NOMO-1 (cell line): ENCODE results near the gene TECTA.

Experiments
- DNase-seq, 2 experiments: peaks; one replicate each; lab custom pipeline; 2025; ENCODE audit not compliant: unreplicated experiment in 2 of 2; lab: John Stamatoyannopoulos, UW

The TECTA gene

DNA sequence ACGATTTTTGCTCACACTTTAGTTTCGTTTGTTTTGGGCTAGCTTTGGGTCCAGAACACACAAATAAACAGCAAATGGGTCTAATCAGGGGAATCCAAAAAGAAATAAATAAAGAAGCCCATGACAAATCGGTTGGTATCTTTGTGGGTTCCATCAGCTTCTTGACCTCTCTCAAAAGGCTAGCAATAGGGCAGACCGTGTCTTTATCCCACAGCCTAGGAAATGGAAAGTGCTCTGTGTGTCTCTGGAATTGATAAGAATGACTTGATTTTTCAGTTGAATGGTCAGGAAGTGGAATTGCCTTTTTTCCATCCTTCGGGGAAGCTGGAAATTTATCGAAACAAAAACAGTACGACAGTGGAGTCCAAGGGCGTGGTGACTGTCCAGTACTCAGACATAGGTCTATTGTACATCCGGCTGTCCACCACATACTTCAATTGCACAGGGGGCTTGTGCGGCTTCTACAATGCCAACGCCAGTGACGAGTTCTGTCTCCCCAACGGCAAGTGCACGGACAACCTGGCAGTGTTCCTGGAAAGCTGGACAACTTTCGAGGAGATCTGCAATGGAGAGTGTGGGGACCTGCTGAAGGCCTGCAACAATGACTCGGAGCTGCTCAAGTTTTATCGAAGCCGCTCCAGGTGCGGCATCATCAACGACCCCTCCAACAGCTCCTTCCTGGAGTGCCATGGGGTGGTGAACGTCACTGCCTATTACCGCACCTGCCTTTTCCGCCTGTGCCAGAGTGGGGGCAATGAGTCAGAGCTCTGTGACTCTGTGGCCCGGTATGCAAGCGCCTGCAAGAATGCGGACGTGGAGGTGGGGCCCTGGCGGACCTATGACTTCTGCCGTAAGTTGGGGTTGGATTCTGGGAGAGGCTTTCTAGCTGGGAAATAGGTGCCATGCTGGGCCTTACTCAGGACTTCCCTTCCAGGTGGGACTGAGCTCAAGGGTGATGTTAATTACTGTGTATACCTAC lies 28.6 kb downstream of the TECTA start:
- no peak for DNase-seq

DNA sequence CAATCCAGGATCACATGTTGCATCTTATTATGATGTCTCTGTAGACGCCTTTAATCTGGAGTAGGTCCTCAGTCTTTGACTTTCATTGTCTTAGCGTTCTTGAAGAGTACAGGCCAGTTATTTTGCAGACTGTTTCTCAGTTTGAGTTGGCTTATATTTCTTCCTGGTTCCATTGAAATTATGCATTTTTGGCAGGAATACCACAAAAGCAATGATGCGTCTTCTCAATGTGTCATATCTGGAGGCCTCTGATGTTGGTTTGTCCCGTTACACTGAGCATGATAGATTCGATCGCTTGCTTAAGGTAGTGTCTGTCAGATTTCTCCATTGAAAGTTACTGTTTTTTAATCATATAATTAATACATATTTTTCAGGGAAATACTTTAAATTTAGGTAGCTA lies 30.6 kb downstream of the TECTA start:
- no peak for DNase-seq

DNA sequence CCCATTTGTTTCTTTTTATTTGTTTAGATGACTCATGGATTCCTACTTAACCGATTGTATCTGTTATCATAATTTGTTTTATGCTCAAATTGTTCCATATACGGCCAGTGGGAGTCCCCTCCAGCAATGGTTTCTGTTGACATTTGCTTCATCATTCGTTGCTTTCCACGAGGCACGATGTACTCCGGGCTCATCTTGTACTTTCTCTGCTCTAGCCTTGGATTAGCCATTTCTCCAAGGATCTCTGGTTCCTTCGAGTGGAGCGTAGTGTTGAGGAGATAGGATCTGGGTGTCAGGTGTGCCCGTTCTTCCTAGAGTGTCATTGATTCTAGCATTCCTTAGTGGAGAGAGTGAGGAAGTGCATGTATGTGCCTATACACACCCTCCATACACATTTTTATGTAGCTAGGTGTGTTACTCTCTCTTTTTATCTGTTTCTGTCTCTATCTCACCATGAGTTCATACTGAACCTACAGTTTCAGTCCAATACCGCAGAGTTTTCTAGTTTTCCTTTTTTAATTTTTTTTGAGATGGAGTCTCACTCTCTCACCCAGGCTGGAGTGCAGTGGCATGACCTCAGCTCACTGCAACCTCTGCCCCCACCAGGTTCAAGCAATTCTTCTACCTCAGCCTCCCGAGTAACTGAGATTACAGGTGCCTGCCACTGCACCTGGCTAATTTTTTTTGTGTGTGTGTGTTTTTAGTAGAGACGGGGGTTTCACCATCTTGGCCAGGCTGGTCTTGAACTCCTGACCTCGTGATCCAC lies 31.4 kb downstream of the TECTA start:
- no peak for DNase-seq

DNA sequence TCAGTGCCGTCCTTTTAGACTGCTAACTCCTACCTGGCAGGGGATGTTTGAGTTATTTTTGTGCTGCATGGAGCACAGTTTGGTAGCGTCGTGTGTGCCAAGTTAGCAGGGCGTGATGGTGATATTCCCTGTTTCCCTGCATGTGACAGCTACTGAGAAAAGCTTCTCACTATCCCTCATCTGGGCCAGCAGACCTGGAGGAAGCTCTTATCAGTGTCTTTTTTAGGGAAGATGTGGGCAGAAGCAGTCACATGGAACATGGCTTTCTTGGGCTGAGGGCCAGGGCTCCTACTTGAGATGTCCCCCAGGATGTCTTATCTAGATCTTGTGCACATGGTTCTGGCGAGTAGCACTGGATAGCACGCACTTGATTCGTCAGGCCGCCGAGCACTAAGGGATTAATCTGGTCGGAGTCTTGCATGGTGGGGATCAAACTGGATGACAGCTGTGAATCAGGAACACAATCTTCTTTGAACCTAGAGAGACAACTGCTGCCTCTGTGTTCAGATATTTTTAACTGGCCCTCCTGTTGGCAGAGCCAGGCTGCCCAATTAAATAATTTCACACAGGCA lies 33.8 kb downstream of the TECTA start:
- no peak for DNase-seq

DNA sequence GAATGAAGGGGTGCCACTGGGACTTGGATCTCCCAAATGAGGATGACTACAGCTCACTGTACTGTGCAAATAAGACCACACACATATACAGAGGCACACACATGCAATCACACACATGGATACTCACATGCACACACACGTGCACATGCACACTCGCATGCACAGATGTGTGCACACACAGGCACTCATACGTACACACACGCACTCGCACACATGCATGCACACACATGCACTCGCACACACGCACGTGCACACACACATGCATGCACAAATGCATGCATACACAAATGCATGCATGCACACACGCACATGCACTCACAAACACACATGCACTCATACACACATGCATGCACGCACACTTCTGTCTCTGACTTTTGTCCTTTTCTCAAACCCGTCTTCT lies 36.0 kb downstream of the TECTA start:
- DNase-seq = no peak

DNA sequence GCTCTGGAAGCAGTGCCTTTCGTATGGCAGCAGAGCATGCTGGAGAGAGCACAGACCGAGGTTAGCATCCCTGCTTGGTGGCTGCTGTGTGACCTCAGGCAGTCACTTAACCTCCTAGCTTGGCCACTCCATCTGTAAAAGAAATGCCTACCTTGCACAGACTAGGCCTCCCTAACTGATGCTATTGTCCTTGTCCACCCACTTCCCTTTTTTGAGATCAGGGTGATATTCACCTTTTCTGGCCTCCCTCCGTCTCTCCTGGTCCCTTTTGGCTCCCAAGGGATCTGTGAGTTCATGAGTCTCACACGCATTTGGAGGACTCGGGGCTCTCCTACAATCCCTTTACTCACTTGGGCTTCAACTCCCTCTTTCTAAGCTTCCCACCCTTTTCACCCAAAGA lies 37.2 kb downstream of the TECTA start:
- no peak for DNase-seq

DNA sequence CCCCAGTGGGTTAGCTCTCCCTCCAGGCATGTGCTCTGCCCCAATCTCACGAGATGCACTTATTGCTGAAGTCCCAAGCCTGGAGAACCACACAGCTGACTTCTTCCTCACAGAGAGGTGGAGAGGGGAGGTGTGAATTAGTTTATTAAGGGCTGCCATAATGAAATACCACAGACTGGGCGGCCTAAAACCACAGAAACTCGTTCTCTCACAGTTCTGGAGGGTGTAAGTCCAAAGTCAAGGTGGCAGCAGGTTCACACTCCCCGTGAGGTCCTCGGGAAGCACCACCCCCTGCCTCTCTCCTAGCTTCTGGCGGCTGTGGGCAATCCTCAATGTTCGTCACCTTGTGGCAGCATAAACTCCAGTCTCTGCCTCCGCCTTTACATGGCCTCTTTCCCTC lies 39.3 kb downstream of the TECTA start:
- no peak for DNase-seq

DNA sequence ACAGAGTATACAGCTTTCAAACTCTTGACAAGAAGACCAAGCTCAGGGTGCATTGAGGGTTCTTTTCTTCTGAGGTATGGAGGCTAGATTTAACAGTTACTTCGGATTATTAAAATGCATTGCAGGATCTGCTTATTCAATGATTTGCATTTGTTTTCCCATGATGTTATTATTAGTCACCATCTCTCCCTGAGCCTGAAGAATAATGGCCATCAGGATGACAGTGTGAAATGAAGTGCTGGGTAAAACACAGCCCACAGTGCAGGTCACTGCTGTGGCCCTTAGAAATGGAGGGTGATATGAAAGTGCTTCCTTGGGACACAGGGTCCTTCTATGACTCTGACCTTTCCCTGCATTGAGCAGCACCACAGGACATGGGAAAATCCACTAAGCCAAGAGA lies 40.0 kb downstream of the TECTA start:
- no peak for DNase-seq

DNA sequence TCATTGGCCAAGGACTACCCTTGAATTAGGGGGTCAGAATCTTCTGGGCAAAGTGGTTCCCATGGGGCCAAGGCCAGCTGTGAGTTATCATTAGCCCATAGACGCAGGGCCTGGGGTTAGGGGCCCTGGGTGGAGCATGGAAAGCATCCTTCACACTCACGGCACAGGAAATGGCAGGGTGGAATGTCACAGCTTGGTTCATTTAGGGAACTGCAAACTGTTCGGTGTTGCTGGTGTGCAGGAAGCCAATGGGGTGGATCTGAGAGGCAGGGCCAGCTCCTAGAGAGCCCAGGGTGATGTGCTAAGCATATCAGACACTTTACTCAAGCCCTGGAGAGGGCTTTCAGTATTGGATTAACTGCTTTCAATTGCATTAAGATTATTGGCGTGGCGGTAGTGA lies 42.9 kb downstream of the TECTA start:
- no peak for DNase-seq

DNA sequence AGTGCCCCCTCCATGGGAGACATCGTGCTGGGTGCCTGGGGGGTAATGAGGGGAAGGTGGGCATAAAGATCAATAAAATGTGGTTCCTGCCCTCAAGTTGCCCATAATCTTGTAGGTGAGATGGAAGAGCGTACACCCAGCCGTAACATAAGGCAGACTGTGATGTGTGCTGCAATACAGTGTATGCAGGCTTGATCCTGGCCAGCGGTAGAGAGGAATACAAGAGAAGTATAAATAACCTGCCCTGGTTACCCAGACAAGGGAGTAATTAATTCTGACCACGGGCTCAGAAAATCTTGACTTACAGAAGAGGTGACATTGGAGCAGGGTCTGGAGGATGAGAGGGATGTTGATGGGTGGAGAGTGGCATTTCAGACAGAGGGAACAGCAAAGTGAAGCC lies 43.7 kb downstream of the TECTA start:
- no peak for DNase-seq

DNA sequence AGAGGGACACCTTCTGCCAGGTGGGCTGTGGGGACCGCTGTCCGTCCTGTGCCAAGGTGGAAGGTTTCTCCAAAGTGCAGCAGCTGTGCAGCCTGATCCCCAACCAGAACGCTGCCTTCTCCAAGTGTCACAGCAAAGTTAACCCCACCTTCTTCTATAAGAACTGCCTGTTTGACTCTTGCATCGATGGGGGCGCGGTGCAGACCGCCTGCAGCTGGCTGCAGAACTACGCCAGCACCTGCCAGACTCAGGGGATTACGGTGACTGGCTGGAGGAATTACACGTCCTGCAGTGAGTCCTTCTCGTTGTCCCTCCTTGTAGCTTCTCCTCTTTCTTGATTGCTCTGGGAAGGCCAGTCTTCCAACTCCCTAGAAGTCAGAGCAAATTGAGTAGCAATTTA lies 44.8 kb downstream of the TECTA start:
- no peak for DNase-seq

DNA sequence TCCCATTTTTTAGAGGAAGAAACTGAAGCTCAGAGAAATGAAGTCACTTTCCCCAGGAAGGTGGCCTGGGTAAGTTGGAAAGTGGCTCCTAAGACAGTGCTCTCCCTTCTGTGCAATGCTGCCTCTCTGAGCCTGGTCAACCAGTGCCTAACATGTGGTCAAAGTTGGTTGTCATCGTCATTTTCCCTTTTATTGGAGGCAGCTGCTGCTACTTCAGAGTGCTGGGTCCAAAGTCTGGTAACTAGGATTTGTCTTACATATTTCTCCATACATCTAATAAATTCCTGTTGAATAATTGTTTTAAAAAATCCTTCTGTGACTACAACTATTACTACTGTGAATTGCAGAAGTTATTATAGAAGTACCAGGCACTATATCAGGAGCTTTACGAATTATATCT lies 48.1 kb downstream of the TECTA start:
- DNase-seq = no peak

DNA sequence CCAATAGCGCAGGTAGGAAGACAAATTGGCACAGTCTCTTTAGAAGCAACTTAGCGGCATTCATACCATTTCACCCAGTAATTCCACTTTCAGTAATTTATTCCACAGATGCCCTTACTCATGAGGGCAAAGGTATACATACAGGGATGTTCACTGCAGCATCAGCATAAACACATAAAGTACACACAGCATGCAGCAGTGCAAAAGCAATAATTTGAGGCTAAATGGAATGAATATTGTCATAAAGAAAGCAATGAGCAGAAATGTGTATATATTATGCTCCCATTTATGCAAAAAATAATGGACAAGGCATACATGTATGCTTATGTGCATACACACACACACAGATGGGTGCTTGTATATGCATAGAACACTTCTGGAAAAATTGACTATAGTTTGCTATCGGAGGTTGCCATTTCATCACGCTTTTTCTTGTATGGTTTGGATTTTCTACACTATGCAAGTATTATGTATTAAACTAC lies 50.2 kb downstream of the TECTA start:
- no peak for DNase-seq

DNA sequence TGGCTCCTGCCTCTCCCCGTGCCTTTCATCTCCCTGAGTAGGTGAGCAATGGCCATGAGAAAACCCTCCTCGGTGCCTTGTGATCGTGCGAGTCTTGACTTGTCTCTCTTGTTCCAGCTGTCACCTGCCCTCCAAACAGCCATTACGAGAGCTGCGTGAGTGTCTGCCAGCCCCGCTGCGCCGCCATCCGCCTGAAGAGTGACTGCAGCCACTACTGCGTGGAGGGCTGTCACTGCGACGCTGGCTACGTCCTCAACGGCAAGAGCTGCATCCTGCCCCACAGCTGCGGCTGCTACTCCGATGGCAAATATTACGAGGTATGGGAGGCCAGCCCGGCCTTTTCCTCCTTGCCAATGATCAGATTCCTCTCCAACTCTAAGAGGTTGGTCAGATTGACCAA lies 51.7 kb downstream of the TECTA start:
- no peak for DNase-seq

DNA sequence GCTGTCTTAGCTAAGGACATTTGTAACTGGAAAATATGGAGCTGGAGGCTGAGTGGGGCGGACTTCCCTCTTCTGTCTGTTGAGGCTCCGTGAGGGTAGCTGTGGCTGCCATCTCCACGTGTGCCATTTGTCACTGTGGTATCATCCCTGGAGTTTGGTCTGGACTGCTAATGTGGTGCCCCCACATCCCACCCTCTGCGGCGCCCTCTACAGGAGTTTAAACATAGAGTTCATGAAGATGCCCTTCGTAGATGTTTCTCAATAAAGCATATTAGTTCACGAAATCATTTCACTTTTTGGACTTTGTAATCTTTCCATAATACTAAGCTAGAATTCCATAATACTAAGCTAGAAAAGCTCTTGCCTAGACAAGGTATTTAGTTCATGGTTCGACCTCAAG lies 52.4 kb downstream of the TECTA start:
- no peak for DNase-seq

DNA sequence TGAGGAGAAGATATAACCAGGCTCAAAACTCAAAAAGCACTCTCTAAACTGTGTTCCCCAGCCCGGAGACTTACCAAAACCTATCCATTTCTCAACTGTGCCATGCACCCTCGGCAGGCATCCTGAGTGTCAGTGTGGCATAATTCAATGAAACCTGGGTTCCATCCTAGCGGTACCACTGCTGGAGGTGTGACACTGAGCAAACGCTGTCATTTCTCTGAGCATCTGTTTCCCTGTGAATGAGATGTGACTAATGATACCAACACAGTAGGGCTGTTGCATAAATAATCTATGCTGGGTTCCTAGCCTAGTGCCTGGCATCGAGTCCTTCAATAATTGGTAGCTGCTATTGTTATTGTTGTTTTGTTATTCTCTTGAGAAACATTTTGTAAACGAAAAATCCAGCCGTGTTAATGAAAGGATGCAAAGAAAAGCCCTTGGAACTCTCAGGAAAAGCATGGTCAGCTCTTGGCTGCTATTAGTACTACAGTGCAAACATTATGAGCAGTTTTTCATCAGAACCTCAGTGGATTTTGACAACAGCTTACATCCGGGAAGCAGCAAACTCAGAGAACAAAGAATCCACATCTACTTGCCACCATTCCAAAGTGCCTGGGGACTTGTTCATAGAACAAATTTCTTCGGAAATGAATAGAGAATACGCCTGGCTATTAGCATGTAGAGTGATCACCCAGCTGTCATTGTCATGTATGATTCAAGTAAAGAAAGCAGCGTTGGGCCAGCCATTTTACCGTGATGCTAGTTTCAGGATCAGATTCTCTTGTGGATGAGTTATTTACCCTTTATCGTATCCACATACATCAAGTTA lies 53.7 kb downstream of the TECTA start:
- DNase-seq = no peak

DNA sequence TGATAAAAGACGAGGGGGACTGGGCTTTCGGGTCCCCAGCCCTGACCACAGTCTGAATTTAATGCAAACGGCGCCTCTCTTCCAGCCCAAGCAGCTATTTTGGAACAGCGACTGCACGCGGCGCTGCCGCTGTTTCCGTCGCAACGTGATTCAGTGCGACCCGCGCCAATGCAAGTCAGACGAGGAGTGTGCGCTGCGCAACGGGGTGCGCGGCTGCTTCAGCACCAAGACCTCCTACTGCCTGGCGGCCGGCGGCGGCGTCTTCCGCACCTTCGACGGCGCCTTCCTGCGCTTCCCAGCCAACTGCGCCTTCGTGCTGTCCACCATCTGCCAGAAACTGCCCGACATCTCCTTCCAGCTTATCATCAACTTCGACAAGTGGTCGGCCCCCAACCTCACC lies 56.7 kb downstream of the TECTA start:
- DNase-seq = no peak

DNA sequence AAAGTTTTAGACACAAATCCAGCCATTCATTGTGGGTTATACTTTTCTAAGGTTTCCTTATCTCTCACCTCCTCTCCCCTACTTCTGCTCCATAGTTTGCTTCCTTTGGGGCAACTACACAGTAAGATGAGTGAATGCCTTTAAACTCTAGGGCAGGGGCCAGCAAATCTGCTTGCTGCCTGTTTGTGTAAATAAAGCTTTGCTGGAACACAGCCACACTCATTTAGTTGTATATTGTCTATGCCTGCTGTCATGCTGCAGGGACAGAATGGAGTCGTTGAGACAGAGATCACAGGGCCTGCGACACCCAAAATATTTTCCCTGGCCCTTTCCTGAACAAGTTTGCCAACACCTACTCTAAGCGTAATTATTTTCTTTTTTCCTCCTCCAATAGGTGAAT lies 58.7 kb downstream of the TECTA start:
- no peak for DNase-seq

DNA sequence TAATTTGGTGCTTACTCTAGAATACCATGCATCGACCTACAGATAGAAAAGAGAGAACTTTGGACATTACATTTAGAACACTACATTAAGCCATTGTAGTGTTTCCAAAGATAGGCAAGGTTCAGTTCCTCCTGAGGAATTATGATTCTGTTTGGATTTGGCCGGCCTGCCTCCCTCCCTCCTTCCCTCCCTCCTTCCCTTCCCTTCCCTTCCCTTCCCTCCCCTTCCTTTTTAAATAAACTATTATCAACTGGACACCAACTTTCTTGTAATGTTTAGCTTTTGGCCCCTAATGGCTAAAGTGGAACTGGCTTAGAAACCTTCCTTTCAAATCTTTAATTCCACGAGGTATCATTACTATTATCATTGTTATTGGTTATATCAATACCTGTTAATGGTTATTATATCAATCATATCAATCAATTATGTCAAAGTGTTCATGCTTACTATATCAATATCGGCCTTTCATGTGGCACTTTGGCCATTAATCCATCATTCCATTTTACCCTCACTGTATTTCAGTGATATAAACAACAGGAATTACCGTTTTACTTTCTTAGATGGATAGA lies 60.4 kb downstream of the TECTA start:
- DNase-seq = no peak

DNA sequence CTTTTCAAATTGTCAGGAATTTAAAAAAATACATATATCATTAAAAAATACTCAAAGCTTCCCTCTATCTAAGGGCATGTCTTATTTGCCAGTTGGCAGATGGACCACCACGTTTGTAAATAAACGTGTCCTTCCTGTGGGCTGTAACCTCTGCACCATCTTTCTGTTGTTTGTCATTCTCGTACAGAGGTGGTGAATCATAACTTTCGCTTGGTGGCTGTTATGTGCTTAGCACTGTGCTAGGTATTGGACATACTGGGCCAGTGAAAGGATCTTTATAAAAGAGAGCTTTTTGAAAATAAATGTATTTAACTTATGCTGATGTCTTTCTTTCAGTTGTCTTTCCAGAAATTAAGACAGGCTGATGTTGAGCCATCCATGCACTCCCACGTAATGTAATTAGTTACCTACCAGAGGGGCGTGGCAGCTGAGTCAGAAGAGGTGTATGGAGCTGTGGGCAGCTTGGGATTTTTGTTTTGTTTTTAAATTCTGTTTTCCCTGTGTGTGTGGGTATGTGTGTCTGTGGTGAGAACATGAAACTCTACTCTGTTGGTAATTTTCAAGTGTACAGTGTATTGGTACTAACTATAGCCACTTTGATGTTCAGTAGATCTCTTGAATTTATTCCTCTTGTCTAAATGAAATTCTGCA lies 62.7 kb downstream of the TECTA start:
- DNase-seq = no peak
